K562 (cell line): Measurements from ENCODE around the gene ADGRL3. TPM values are rescaled to one million over a fixed set of nuclear protein-coding genes. Genes with fewer than 3 reads are reported as not detected.

Experiments used
- ATAC-seq: fragments of 200-7000 bp; cut with Tn5 transposase; 3 replicates; pipeline ENCODE4 v1.9.1; 2020; ENCODE audit warnings: moderate library complexity
- BruUV-seq: library from RNA; stranded (reverse); fragments of 400-500 nt; replicated peaks from 2 replicates; lab custom pipeline; 2021; lab: Mats Ljungman, UMichigan
- CTCF ChIA-PET: fragments of 300-600 bp; formaldehyde crosslinking; extraction: SDS; loops from one replicate; lab custom pipeline; 2021; ENCODE audit warnings: low intra/inter-chr PET ratio; lab: Yijun Ruan, JAX
- POLR2A ChIA-PET: fragments of 300-600, 350-650 bp; sonication (Branson Sonifier 250); formaldehyde crosslinking; extraction: SDS; loops from one replicate; lab custom pipeline; 2021; ENCODE audit warnings: antibody characterized with exemption, inconsistent platforms; lab: Yijun Ruan, JAX
- DNase-seq, 4 experiments: peaks; one replicate each; pipeline versions ENCODE4 v3.0.0 to v3.0.0-alpha.2; 2011 to 2018; ENCODE audit warnings: low spot score in 3 of 4, mixed read lengths in 3 of 4; ENCODE audit errors: extremely low read depth in 1 of 4
- FAIRE-seq: peaks from 2 replicates; lab custom pipeline; 2011; peaks lifted over from hg19 to GRCh38; lab: Jason Lieb, UNC
- H2AFZ ChIP-seq: 2 replicates; pipeline ENCODE4 v1.6.0; 2011; ENCODE audit warnings: low read depth, low read length, control low read depth, inconsistent platforms
- H3K27ac ChIP-seq: fragments of 200-600 bp; 3 replicates; pipeline ENCODE4 v1.8.0; 2011; ENCODE audit warnings: low read depth, mild to moderate bottlenecking, control low read depth, inconsistent platforms, low read length, moderate library complexity, mixed read lengths; ENCODE audit errors: extremely low read depth
- H3K27me3 ChIP-seq, 2 experiments: fragments of 300-600 bp in 1 of 2; 2 replicates in 1 of 2; 3 replicates in 1 of 2; pipeline versions ENCODE4 v1.6.0 to v1.8.0; 2011; ENCODE audit warnings: inconsistent platforms in 2 of 2, low read length in 2 of 2, mild to moderate bottlenecking in 1 of 2, mixed read lengths in 1 of 2, moderate library complexity in 1 of 2; ENCODE audit not compliant: control insufficient read depth in 2 of 2, insufficient read depth in 2 of 2
- H3K36me3 ChIP-seq: fragments of 300-600 bp; 3 replicates; pipeline ENCODE4 v1.8.0; 2011; ENCODE audit warnings: mild to moderate bottlenecking, low read length, inconsistent platforms; ENCODE audit not compliant: control insufficient read depth, insufficient read depth
- H3K4me1 ChIP-seq, 2 experiments: fragments of 200-600 bp in 1 of 2; replicated peaks in 1 of 2; 2 replicates in 1 of 2; 3 replicates in 1 of 2; pipeline versions ENCODE4 v1.5.1 to v1.8.0; 2011; ENCODE audit warnings: inconsistent platforms in 2 of 2, low read length in 2 of 2, mild to moderate bottlenecking in 1 of 2, mixed read lengths in 1 of 2, moderate library complexity in 1 of 2; ENCODE audit not compliant: control insufficient read depth in 2 of 2, insufficient read depth in 2 of 2
- H3K4me2 ChIP-seq: 2 replicates; pipeline ENCODE4 v1.6.1; 2011; ENCODE audit warnings: low read length, control low read depth, inconsistent platforms, mixed read lengths; ENCODE audit not compliant: insufficient read depth
- H3K4me3 ChIP-seq: fragments of 200-600 bp; sonication (generic), shearing (Covaris generic); 2 replicates; pipeline ENCODE4 v1.5.1; 2016; ENCODE audit warnings: control low read depth, inconsistent platforms
- H3K79me2 ChIP-seq: fragments of 200-600 bp; 3 replicates; pipeline ENCODE4 v1.8.0; 2011; ENCODE audit warnings: low read length, inconsistent platforms; ENCODE audit not compliant: control insufficient read depth, insufficient read depth
- H3K9ac ChIP-seq, 2 experiments: 2 replicates each; pipeline versions ENCODE4 v1.6.0 to v1.6.1; 2011; ENCODE audit warnings: low read depth in 2 of 2, low read length in 2 of 2, control low read depth in 1 of 2, inconsistent platforms in 1 of 2, mild to moderate bottlenecking in 1 of 2, mixed read lengths in 1 of 2; ENCODE audit not compliant: insufficient read depth in 1 of 2
- H3K9me1 ChIP-seq: one replicate; pipeline ENCODE4 v1.6.0; 2011; ENCODE audit warnings: inconsistent platforms, mild to moderate bottlenecking, low read length, moderate library complexity; ENCODE audit not compliant: control insufficient read depth, insufficient read depth
- H3K9me3 ChIP-seq: replicated peaks from 2 replicates; pipeline ENCODE4 v1.5.1; 2011; ENCODE audit warnings: low read depth, low read length, inconsistent platforms; ENCODE audit not compliant: control insufficient read depth, insufficient read depth
- H4K20me1 ChIP-seq: replicated peaks from 2 replicates; pipeline ENCODE4 v1.6.1; 2011; ENCODE audit warnings: low read length, inconsistent platforms, mixed read lengths; ENCODE audit not compliant: control insufficient read depth, insufficient read depth
- CC2D1A ChIP-seq: fragments of 450-650 bp; IDR thresholded peaks from 2 replicates; pipeline ENCODE4 v1.6.1; 2017; ENCODE audit warnings: mild to moderate bottlenecking
- DLX4 ChIP-seq: fragments of 250-450 bp; sonication (Bioruptor Pico); IDR thresholded peaks from 2 replicates; pipeline ENCODE4 v1.6.1; 2021; ENCODE audit warnings: mild to moderate bottlenecking
- MLX ChIP-seq, 2 experiments: fragments of 450-650 bp in 1 of 2; sonication (generic) in 1 of 2; formaldehyde crosslinking; conservative IDR thresholded peaks; 2 replicates each; pipeline versions ENCODE4 v1.4.0 to v1.8.1; 2020 to 2022; ENCODE audit warnings: mild to moderate bottlenecking in 1 of 2, missing genetic modification reagents in 1 of 2
- RHOXF2B ChIP-seq: fragments of 250-450 bp; sonication (Bioruptor Pico); conservative IDR thresholded peaks from 2 replicates; pipeline ENCODE4 v1.5.1; 2021
- ZKSCAN8 ChIP-seq: fragments of 200-800 bp; sonication (Bioruptor generic); IDR thresholded peaks from 2 replicates; pipeline ENCODE4 v1.6.1; 2016; ENCODE audit warnings: missing genetic modification characterization, missing compliant biosample characterization
- ZNF696 ChIP-seq: fragments of 250-450 bp; sonication (Bioruptor Pico); conservative IDR thresholded peaks from 2 replicates; pipeline ENCODE4 v1.4.0; 2020; ENCODE audit warnings: mild to moderate bottlenecking, moderate library complexity
- WGBS: fragments of 100-300 bp; shearing (Covaris generic); methylation state at CpG from one replicate; pipeline ENCODE4 v1.1.6; 2016; ENCODE audit warnings: low coverage, mixed read lengths; ENCODE audit not compliant: insufficient coverage; ENCODE audit errors: missing lambda C conversion rate; 5-methylcytosine and 5-hydroxymethylcytosine counted together
- in situ Hi-C: fragments of 300-500 bp; cut with MboI; formaldehyde crosslinking; loops from 4 replicates; pipeline ENCODE4 v1.15.0; 2018; ENCODE audit warnings: inconsistent platforms, mixed read lengths
- intact Hi-C: fragments of 100-400 bp; cut with micrococcal nuclease; formaldehyde crosslinking; loops from 2 replicates; pipeline ENCODE4 v1.14.2; 2022
- polyA plus RNA-seq, 8 experiments: library from polyadenylated mRNA; depleted of rRNA in 4 of 8; stranded (reverse) in 5 of 8; unstranded in 3 of 8; fragments of >200 nt; fragmentation: Nextera tagmentation in 2 of 8; fragmentation: Illumina TruSeq in 1 of 8; extraction: Ambion mirVana in 2 of 8; extraction: Trizol in 1 of 8; gene quantifications; 2 replicates each; pipeline versions ENCODE4 v1.2.1 to v1.2.3, GENCODE V29; 2011 to 2014; ENCODE audit warnings: inconsistent platforms in 1 of 8, missing spikeins in 1 of 8
- total RNA-seq, 7 experiments: library from RNA; depleted of rRNA in 6 of 7; stranded (reverse); fragments of >200 nt in 6 of 7; fragmentation: Illumina TruSeq in 2 of 7; extraction: Trizol in 2 of 7; gene quantifications; 2 replicates each; pipeline versions ENCODE4 v1.2.1 to v1.2.3, GENCODE V29; 2011 to 2021; ENCODE audit warnings: low replicate concordance in 1 of 7

The ADGRL3 gene
- total and polyA plus RNA-seq, 9 of the 15 experiments (the other 6 are each of a cell fraction or from before 2014, with no cell fraction given) = 0.03 to 0.14 (median 0.04) TPM; not detected in 2

- in situ Hi-C loops = no loop called here
Observed at GRCh38 chr4:61959087-61959486, 759.0 kb downstream of the ADGRL3 start.

More at GRCh38 chr4:61959087-61959486, 759.0 kb downstream of the ADGRL3 start:
- ATAC-seq (no peak), FAIRE-seq (no peak), DNase-seq (no peak)
- no peak for TF ChIP-seq CC2D1A
- no peak for TF ChIP-seq DLX4
- TF ChIP-seq MLX (CRISPR knock-in tag; conservative IDR thresholded peaks at IDR 0.05) = no peak
- TF ChIP-seq ZKSCAN8 (CRISPR knock-in tag) = no peak
- no peak for TF ChIP-seq ZNF696 (CRISPR knock-in tag)
- no peak for TF ChIP-seq RHOXF2B
- Histone ChIP-seq H3K36me3 (no peaks in the 10 kb centered on the region), H3K9ac (no peak overlapping the region), H4K20me1 (no peaks in the 10 kb centered on the region), H3K27me3 (no peaks in the 10 kb centered on the region), H3K79me2 (no peaks in the 10 kb centered on the region), H3K9me3 (no peaks in the 10 kb centered on the region), H3K27ac (no peak overlapping the region), H3K4me1 (no peaks in the 10 kb centered on the region), H3K4me3 (no peak overlapping the region), H3K9me1 (no peaks in the 10 kb centered on the region), H3K4me2 (no peak overlapping the region), H2AFZ (no peak overlapping the region)
- ChIA-PET POLR2A (no interaction called here), CTCF (no interaction called here)
- WGBS = 7% methylated on average over 1 of the region's 1 CpG
- no TSS peak for BruUV-seq
- intact Hi-C loops = no loop called here
